22Rv1 (cell line): ENCODE data around the gene RPL11.
"Not testable (repeated sequence)": the region's sequence is repeated elsewhere in the genome, so short reads cannot be mapped to it uniquely, and the experiment has no call there.

Source experiments
- H3K27ac ChIP-seq: fragments of 450-650 bp; 2 replicates; pipeline ENCODE4 v1.5.1; 2017
- CTCF ChIP-seq: fragments of 450-650 bp; IDR thresholded peaks from 2 replicates; pipeline ENCODE4 v1.5.1; 2017; ENCODE audit warnings: mild to moderate bottlenecking
- ZFX ChIP-seq: fragments of 450-650 bp; IDR thresholded peaks from 2 replicates; pipeline ENCODE4 v1.6.1; 2017; ENCODE audit warnings: antibody characterized with exemption, borderline replicate concordance

Gene RPL11

GRCh38 chr1:23667411-23667810 lies 24.2 kb upstream of the RPL11 start:
- TF ChIP-seq CTCF = no peak
- TF ChIP-seq ZFX = no peak
- 0 out of 2 replicates have a peak overlapping the region, but pooled peaks have one; percentile 16 for H3K27ac ChIP-seq

- TF ChIP-seq CTCF = no peak
- no peak for TF ChIP-seq ZFX
- no peak overlapping the region for H3K27ac ChIP-seq
Measured at GRCh38 chr1:23670709-23671108, 20.9 kb upstream of the RPL11 start.

- no peak overlapping the region for H3K27ac ChIP-seq
- no peak for TF ChIP-seq ZFX
- TF ChIP-seq CTCF = no peak
Measured at GRCh38 chr1:23673086-23673813, 18.4 kb upstream of the RPL11 start.

- H3K27ac ChIP-seq = no peak overlapping the region
- TF ChIP-seq CTCF (no peak), ZFX (no peak)
Measured at GRCh38 chr1:23679815-23680214, 11.8 kb upstream of the RPL11 start.

- TF ChIP-seq ZFX (no peak), CTCF (no peak)
- H3K27ac ChIP-seq = no peak overlapping the region
Measured at GRCh38 chr1:23682946-23683345, 8.7 kb upstream of the RPL11 start.

- H3K27ac ChIP-seq = no peak overlapping the region
- TF ChIP-seq CTCF (no peak), ZFX (no peak)
Measured at GRCh38 chr1:23684415-23684814, 7.2 kb upstream of the RPL11 start.

GRCh38 chr1:23685197-23685596 lies 6.4 kb upstream of the RPL11 start:
- not testable (repeated sequence) for H3K27ac ChIP-seq

GRCh38 chr1:23687680-23688079 lies 3.9 kb upstream of the RPL11 start:
- not testable (repeated sequence) for H3K27ac ChIP-seq

- H3K27ac ChIP-seq = not testable (repeated sequence)
Measured at GRCh38 chr1:23688281-23688680, 3.3 kb upstream of the RPL11 start.
